SU-DHL-6 (cell line): ENCODE data around the gene B4GALT6.

Experiments
- EZH2phosphoT487 ChIP-seq: fragments of 200-600 bp; sonication (generic), shearing (Covaris generic); conservative IDR thresholded peaks from 2 replicates; pipeline ENCODE4 v1.6.1; 2018; ENCODE audit warnings: mild to moderate bottlenecking, antibody characterized with exemption, low read length, moderate library complexity, mixed read lengths
- TF ChIP-seq, protein P1 (sequence below): fragments of 200-600 bp; sonication (generic); IDR thresholded peaks from one replicate; pipeline ENCODE4 v1.5.1; 2017; ENCODE audit warnings: antibody characterized with exemption, mild to moderate bottlenecking, low read length, moderate library complexity; ENCODE audit not compliant: insufficient read depth, poor library complexity, severe bottlenecking

DNA sequence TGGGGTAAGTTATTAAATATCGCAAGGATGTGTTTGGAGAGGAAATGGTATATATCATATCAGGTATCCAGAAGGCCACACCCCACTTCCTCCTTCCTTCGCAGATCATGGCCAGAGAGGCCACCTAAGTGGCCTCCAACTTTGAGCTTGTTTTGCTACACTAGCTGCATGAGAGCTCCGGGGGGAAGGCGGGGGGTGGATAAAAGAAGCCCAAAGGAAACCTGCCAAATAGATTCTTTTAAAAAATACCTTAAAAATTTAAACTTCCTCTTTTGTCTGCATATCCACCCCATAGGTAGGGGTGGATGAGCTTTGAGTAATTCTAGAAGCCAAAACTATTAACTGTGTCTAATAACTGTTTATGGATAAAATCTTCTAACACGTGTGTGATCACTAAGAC, 98.4 kb downstream of the B4GALT6 start:
- TF ChIP-seq, protein P1, sequence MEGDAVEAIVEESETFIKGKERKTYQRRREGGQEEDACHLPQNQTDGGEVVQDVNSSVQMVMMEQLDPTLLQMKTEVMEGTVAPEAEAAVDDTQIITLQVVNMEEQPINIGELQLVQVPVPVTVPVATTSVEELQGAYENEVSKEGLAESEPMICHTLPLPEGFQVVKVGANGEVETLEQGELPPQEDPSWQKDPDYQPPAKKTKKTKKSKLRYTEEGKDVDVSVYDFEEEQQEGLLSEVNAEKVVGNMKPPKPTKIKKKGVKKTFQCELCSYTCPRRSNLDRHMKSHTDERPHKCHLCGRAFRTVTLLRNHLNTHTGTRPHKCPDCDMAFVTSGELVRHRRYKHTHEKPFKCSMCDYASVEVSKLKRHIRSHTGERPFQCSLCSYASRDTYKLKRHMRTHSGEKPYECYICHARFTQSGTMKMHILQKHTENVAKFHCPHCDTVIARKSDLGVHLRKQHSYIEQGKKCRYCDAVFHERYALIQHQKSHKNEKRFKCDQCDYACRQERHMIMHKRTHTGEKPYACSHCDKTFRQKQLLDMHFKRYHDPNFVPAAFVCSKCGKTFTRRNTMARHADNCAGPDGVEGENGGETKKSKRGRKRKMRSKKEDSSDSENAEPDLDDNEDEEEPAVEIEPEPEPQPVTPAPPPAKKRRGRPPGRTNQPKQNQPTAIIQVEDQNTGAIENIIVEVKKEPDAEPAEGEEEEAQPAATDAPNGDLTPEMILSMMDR: no peak
- no peak for TF ChIP-seq EZH2phosphoT487
